Measurements from ENCODE around the gene ATG4D. TPM values are rescaled to one million over a fixed set of nuclear protein-coding genes. Genes with fewer than 3 reads are reported as not detected.

ATG4D gene
- total RNA-seq, 4 donors from 2014 or later: 5.2 to 20.7 (median 6.9) TPM

DNA sequence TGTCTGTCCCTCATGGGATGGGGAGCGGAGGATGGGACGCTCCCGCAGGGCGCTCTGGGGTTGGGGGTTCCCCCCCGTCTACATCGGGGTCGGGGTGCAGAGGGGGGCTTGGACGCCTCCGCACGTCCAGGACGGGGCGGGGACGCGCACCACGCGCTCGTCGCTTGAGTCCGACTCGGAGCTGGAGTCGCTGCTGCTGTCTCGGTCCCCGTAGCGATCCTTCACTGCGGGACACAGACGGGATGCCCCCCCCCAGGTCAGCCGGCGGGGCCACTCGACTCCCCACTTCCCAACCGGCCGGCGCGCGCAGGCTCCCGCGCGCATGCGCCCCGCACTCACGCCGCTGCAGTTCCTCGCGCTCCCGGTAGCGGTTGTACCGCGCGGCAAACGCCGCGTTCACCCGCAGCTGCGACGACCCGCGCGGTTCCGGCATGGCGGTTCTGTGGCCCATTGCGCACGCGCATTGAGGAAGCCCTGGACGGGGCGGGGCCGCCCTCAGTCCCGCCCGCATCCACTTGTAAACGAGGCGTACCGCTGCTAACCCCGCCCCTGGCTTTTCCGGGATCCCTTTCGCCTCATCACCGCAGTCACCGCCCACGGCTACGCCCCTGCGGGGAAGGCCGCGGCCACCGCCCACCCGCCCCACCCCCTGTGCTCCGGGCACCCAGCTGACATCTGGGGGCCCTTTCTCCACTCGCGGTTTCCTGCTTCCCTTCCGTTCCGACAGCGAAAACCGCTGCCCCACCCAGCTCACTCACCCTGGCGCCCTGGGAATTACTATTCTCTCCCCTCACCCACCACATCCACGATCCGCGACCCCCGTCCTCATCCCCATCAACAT, 22.1 kb downstream of the ATG4D start, which contains the start of gene KRI1:
Gene KRI1 (minus strand): TSS at position 444 of the 841 bp plus-strand sequence. CDS start 11 bp downstream, at position 433.
- TF ChIP-seq, protein P1, sequence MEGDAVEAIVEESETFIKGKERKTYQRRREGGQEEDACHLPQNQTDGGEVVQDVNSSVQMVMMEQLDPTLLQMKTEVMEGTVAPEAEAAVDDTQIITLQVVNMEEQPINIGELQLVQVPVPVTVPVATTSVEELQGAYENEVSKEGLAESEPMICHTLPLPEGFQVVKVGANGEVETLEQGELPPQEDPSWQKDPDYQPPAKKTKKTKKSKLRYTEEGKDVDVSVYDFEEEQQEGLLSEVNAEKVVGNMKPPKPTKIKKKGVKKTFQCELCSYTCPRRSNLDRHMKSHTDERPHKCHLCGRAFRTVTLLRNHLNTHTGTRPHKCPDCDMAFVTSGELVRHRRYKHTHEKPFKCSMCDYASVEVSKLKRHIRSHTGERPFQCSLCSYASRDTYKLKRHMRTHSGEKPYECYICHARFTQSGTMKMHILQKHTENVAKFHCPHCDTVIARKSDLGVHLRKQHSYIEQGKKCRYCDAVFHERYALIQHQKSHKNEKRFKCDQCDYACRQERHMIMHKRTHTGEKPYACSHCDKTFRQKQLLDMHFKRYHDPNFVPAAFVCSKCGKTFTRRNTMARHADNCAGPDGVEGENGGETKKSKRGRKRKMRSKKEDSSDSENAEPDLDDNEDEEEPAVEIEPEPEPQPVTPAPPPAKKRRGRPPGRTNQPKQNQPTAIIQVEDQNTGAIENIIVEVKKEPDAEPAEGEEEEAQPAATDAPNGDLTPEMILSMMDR (IDR thresholded peaks at IDR 0.05; ENCODE audit: low read depth): no peak

DNA sequence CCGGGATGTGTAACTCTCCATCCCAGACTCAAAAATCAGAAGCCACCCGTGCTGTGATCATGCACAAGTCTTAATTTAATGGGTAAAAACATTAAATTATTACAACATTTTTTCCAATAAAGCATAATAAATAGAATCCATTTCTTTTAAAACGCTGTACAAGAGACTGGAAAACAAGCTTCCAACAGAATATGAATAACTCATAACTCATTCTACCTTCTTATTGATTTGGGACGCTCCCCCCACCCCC, 22.6 kb downstream of the ATG4D start:
- TF ChIP-seq, protein P1 (IDR thresholded peaks at IDR 0.05; ENCODE audit: low read depth): no peak

DNA sequence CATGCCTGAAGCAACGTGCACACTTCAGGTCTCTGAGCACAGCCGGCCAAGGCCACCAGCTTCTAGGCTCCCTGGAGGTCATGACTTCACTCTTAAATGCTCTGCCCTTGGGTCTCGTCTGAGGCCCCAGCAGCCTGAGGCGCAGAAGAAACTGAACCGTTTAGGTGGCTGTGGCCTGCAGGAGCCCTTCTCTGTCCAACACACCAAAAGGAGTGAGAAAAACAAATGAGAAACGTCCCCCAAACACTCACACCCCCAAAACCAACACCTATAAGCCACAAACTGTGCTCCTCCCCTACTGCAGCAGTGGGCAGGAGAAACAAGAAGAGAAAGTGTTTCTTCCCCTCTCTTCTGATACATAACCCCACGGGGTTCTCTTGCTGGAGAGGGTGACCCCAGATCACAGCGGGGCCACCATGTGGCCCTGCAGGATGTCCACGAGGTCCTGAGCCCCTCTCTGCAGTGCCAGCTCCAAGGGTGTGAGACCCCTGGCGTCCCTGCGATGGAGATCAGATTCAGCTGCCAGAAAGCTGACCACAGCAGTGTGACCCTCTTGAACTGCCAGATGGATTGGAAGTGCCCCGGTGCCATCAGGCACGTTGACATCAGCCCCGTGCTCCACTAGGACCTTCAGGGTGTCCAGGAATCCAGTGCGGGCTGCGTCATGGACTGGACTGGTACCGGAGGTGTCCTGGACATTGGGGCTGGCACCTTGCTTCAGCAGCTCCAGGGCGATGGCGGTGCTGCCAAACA, 23.1 kb downstream of the ATG4D start:
- TF ChIP-seq, protein P1 (IDR thresholded peaks at IDR 0.05; ENCODE audit: low read depth): no peak

DNA sequence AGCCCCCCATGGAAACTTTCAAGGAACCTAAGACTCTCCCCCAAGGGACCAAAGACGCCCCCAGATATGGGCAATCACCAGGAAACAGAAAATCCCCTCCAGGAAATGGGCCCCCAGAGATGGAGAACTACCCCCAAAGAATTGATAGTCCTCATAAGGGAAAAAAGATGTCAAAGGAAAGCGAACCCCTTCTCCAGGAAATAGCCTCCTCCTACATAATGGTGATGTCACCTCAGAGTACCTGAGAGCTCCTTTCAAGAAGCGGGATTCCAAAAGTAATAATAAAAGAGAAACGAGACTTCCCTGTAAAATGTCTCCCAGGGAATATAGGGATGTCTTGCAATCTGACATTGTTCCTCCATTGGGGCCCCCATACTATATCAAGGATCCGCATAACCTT, 24.0 kb downstream of the ATG4D start:
- TF ChIP-seq, protein P1 (IDR thresholded peaks at IDR 0.05; ENCODE audit: low read depth): no peak

DNA sequence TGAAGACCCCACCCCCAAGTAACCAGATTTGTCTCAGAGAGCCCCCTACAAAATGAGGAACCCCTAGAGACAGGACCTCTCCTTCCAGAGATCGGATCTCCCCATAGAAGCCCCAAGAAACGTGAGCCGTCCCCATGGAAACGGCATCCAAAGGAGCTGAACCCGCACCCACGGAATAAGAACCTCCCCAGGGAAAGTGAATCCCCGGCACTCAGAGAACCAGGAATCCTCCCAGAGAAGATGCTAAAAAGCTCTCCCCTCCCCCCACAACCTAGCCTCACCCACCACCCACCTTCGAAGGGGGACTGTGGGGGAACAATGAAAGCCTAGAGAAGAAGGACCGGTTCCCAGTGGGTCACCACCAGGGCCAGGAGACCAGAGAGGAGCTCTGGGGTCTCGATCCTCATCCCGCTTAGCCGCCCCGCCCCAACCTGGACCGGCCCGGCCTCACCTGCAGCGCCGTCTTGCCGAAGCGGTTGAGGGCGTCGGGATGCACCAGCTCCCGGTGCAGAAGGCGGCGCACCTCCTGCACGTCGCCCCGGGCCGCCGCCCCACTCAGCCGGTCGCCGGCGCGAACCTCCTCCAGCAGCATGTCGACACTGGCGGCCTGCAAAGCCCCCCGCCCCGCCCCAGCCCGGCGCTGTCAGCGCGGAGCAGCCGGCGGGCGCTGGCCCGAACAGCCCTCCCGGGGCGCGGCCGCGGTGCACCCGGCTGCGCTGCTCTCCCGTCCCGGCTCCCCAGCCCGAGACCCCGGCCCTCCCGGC, 24.5 kb downstream of the ATG4D start:
- TF ChIP-seq, protein P1 (IDR thresholded peaks at IDR 0.05; ENCODE audit: low read depth): no peak

DNA sequence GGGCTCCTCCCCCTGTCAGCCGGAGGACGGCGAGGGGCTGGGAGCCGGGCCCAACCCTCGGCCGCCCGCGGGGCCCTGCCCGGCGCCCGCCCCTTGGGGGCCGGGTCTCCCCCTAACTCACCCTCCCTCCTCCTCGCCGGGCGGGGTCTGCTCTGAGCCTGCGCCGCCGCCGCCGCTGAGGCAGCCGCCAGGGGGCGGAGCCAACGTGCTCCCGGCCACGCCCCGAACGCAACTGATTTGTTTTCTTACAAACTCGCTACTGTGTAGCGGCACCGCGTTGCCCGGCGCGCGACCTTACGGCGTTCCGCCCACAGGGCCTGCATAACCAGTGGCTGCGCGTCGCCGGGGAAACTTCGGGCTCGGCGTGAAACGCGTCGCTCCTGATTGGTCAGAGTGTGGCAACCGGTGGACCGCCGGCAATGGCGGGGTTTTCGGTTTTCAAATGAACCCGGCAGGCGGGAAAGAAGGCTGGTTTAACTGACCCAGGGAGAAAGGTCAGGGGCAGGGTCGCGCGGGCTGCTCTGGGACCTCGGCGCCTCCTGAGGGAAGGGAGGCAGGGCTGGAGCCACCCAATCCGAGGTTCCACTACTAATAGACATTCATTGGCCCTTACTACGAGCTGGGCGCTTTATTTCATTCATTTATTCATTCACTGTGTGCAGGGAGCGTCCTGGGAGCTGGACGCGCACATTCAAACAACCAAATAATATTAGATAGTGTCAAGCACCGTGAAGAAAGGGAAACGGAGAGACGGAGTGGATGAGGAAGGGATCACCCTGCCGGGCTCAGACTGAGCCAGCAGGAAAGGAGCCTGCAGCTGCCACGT, 25.3 kb downstream of the ATG4D start, which contains the start of gene CDKN2D:
Gene CDKN2D (minus strand): TSS at position 154 of the 826 bp plus-strand sequence. CDS start 326 bp downstream, outside the sequence.
- TF ChIP-seq, protein P1 (IDR thresholded peaks at IDR 0.05; ENCODE audit: low read depth): no peak
